Right cardiac atrium (tissue), 5 donors: ENCODE results near the gene SPNS3. TPM values are rescaled to one million over a fixed set of nuclear protein-coding genes. Genes with fewer than 3 reads are reported as not detected.

ENCODE experiments used
- ATAC-seq, 2 donors: fragments of 200-7000 bp; cut with Tn5 transposase; one replicate each; pipeline versions ENCODE4 v1.8.0 to v1.9.1; 2020; ENCODE audit warnings: moderate library complexity in 2 of 2, mild to moderate bottlenecking in 1 of 2
- DNase-seq, 3 donors: peaks; one replicate each; pipeline ENCODE4 v3.0.0-alpha.2; 2020
- H3K27ac ChIP-seq: one replicate; pipeline ENCODE4 v1.5.1; 2013; ENCODE audit warnings: mild to moderate bottlenecking, low read length, control low read depth, moderate library complexity
- H3K27me3 ChIP-seq: one replicate; pipeline ENCODE4 v1.6.1; 2013; ENCODE audit not compliant: control insufficient read depth, insufficient read depth
- H3K4me1 ChIP-seq: one replicate; pipeline ENCODE4 v1.6.1; 2013; ENCODE audit warnings: low read length; ENCODE audit not compliant: control insufficient read depth, insufficient read depth
- H3K4me3 ChIP-seq: one replicate; pipeline ENCODE4 v1.5.1; 2013; ENCODE audit warnings: low read length, control low read depth
- H3K9me3 ChIP-seq: one replicate; pipeline ENCODE4 v1.6.1; 2013; ENCODE audit warnings: low read length; ENCODE audit not compliant: control insufficient read depth
- WGBS: extraction: QIAGEN DNeasy Blood & Tissue Kit; methylation state at CpG from one replicate; pipeline ENCODE4 v1.1.7; 2013; 5-methylcytosine and 5-hydroxymethylcytosine counted together
- intact Hi-C, 4 donors: fragments of 100-400 bp; cut with DNase I; formaldehyde crosslinking; loops; one replicate each; pipeline versions ENCODE4 v1.11.0 to v1.14.0; 2022 to 2023
- polyA plus RNA-seq: library from polyadenylated mRNA; stranded (reverse); fragments of 200-250 nt; gene quantifications from one replicate; pipeline ENCODE4 v1.2.3, GENCODE V29; 2013
- total RNA-seq, 4 donors: library from RNA; stranded (reverse); fragmentation: NEBNext Ultra II Directional; extraction: Animal tissue kit (Norgen Biotek cat#: 25700); gene quantifications; one replicate each; pipeline ENCODE4 v1.2.1, GENCODE V29; 2021
- donor health status: healthy with polysubstance abuse.
- donor health status: DM: no; HTN: yes; CAD: no.
- donor health status: DM: no; HTN: no; CAD: no.
- donor health status: DM: no; HTN: yes; CAD: no; lungs with severe emphysema.
- donor health status: DM: yes; HTN: yes; CAD: no.

SPNS3 gene
- total and polyA plus RNA-seq, 5 donors = 0.23 to 0.45 (median 0.29) TPM; not detected in 2

DNA sequence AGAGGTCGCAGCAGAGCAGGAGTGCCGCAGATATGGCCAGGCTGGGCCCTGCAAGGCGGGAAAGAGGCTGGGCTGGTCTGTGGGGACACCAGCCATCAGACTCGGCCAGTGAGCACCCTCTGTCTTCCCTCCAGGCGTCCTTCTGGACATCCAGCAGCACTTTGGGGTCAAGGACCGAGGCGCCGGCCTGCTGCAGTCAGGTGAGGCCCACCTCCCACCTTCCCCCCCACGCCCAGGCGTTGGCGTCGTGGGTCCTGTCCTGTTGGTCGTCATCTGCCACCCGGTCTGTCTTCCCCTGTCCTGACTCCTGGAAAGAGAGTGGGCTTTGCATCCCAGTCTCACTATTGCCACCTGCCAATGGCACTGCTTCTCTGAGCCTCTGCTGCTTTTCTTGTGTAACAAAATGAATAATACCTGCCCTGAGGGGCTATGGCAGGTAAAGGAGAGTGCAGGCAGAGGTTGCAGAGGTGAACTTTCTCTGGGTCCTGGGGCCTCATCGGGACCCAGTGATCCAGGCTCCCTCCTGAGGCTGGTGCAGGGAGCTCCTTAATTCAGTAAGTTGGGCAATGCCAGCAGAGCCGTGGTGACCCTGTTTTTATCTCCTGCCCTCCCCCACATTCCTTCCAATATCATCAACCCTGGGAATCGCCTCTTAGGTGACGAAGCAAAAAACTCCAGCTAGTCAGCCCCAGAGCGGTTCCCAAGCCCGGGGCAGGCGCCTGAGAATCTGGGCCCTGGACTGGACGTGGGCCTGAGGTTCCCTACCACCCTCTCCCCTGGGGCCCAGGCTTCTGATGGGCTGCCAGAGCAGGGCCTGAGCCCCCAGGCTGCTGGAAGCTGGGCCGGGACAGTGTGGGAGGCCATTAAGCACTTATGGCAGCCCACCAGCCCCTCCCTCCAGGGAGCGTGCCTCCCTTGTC, 79.6 kb downstream of the SPNS3 start:
- H3K27me3 ChIP-seq = no peaks in the 10 kb centered on the region
- intact Hi-C loops = no loop called here
- no peak overlapping the region for H3K4me3 ChIP-seq
- H3K27ac ChIP-seq = no peak overlapping the region
- peaks cover 3% of the 10 kb centered on the region for H3K4me1 ChIP-seq
- no peaks in the 10 kb centered on the region for H3K9me3 ChIP-seq
- WGBS = 78% methylated on average over 24 of the region's 24 CpGs
- no peak for ATAC-seq
- DNase-seq = peak in 1 of 3 donors; percentile 28

DNA sequence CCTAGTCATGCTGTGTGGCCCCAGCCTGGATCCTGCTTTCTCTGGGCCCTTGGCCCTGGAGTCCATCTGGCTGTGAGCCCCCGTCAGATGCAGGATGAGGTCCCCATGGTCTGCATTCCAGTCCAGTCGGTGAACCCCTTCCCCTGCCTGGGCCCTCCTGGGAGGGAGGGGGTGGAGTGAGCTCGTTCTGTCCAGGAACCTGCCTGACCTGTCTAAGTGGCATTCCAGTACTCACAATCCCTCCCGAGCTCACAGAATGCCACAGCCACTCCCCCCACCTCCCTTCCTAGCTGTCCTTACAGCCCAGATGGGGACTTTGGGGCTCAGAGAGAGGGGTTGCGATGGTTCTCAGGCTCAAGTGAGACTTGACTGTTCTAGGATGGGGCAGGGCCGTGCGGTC, 80.5 kb downstream of the SPNS3 start:
- DNase-seq (no peak), ATAC-seq (no peak)
- no peaks in the 10 kb centered on the region for H3K9me3 ChIP-seq
- no peak overlapping the region for H3K27ac ChIP-seq
- no peak overlapping the region for H3K4me3 ChIP-seq
- no peaks in the 10 kb centered on the region for H3K27me3 ChIP-seq
- intact Hi-C loops = no loop called here
- H3K4me1 ChIP-seq = peaks cover 3% of the 10 kb centered on the region
- WGBS = 82% methylated on average over 7 of the region's 7 CpGs

DNA sequence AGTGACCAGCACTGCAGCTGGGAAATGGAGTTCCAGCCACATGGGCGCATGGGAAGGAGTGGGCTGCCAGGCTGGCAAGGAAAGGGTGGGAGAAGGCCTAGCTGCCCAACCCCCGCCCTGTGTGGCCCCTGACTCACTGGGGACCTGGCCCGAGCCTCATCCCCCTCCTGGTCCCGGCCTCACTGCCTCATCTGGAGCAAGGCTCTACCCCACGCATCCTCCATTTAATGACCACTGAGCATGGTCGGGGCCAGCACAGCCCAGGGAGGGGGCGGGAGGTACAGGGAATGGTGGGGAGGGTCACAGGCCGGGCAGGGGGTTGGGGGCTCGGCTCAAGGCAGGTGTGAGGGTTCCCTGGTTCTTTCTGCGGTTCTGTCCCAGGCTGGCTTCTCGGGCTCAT, 81.0 kb downstream of the SPNS3 start:
- no peaks in the 10 kb centered on the region for H3K27me3 ChIP-seq
- 89% methylated on average over 11 of the region's 11 CpGs for WGBS
- ATAC-seq (no peak), DNase-seq (peak in 1 of 3 donors; percentile 29)
- intact Hi-C loops = no loop called here
- H3K4me3 ChIP-seq = no peak overlapping the region
- H3K27ac ChIP-seq = no peak overlapping the region
- no peaks in the 10 kb centered on the region for H3K4me1 ChIP-seq
- no peaks in the 10 kb centered on the region for H3K9me3 ChIP-seq

DNA sequence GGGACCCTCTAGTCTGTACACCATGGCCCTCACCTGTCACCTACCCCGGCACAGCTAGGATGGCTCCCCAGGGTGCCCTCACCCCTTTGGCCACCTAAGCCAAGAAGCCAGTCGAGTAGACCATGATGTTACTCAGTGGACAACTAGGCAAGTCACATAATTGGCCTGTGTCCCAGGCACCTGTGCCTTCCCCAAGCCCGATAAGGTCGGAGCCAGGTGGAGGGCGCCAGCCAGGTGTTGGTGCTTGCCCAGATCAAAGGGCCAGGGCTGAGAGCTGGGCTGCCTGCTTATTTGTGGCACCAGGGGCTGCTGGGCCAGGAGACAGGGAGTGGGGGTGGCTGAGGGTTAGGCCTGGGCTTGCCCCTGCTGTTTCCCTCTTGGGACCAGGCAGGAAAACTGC, 81.8 kb downstream of the SPNS3 start:
- no peak overlapping the region for H3K4me3 ChIP-seq
- DNase-seq (peak in 1 of 3 donors; percentile 29), ATAC-seq (no peak)
- H3K27ac ChIP-seq = no peak overlapping the region
- no peaks in the 10 kb centered on the region for H3K27me3 ChIP-seq
- no peaks in the 10 kb centered on the region for H3K4me1 ChIP-seq
- no peaks in the 10 kb centered on the region for H3K9me3 ChIP-seq
- 95% methylated on average over 5 of the region's 5 CpGs for WGBS
- intact Hi-C loops = no loop called here

DNA sequence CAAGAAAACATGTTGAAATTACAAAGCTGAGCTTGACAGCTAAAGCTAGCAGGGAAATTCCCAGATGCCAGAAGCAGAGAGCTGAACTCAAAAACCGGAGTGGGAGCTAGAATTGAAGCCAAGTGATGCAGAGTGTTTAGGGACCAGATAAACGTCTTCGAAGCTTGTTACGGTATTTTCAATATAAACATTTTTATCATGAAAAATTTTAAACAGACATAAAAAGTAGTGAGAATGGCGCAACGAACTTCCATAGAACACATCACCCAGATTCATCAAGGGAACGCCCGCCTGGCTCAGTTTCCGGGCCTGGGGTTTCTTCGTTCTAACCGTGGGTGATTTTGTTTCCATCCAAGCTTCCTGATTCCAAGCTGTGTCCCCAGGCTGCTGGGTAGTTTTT, 83.0 kb downstream of the SPNS3 start:
- no peak overlapping the region for H3K4me3 ChIP-seq
- no peaks in the 10 kb centered on the region for H3K27me3 ChIP-seq
- no peaks in the 10 kb centered on the region for H3K9me3 ChIP-seq
- H3K4me1 ChIP-seq = peaks cover 2% of the 10 kb centered on the region
- no peak overlapping the region for H3K27ac ChIP-seq
- intact Hi-C loops = no loop called here
- WGBS = 56% methylated on average over 11 of the region's 11 CpGs
- DNase-seq (peak in 1 of 3 donors; percentile 51), ATAC-seq (peak in 1 of 2 donors; percentile 26)

DNA sequence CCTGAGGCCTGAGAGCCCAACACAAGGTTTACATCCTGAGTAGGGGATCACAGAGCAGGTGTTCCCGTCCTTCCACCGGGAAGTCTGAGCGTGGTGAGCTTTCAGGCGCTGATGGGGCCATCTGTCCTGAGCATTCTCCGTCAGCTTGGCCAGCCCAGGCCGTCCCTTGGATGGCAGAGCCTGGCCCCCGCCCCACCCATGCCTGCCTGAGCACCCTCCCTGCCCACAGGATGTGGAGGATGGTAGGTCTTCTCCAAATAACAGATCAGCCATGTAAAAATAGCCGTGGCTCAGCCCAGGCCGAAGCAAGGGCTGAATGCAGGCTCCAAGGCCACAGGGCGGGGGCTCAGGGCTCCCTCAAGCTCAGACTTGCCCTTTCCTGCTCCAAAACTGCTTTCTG, 85.2 kb downstream of the SPNS3 start:
- intact Hi-C loops = no loop called here
- ATAC-seq (peak; percentile 4 to 25), DNase-seq (peak in 1 of 3 donors; percentile 59)
- WGBS = 82% methylated on average over 10 of the region's 10 CpGs
- H3K27me3 ChIP-seq = no peaks in the 10 kb centered on the region
- H3K4me1 ChIP-seq = peaks cover 2% of the 10 kb centered on the region
- H3K9me3 ChIP-seq = no peaks in the 10 kb centered on the region
- peak overlapping the region; percentile 84 for H3K27ac ChIP-seq
- H3K4me3 ChIP-seq = no peak overlapping the region

DNA sequence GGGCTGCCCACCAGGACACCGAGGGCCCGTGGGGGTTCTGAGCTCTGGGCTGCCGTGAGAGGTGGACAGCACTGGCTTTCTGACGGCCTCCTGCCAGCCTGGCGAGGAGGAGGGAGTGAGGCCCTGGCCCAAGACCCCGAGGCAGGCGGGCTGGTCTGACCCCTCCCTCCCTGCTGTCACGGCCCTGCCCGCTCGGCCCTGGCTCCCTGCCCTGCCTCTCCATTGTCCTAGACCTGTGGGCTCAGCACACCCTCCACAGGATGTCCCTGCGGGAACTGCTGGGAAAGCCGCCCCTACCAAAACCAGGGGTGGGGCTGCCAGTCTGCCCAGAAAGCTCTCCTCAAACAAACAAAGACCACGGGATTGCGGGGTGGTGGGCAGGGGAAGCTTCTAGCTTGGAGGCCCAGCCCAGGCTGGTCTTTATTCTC, 85.6 kb downstream of the SPNS3 start:
- H3K4me1 ChIP-seq = peaks cover 2% of the 10 kb centered on the region
- no peaks in the 10 kb centered on the region for H3K27me3 ChIP-seq
- DNase-seq (peak; percentile 81 to 91 (median 90)), ATAC-seq (peak; percentile 63 to 75)
- intact Hi-C loops = no loop called here
- no peaks in the 10 kb centered on the region for H3K9me3 ChIP-seq
- no peak overlapping the region for H3K4me3 ChIP-seq
- peak overlapping the region; percentile 84 for H3K27ac ChIP-seq
- 58% methylated on average over 14 of the region's 14 CpGs for WGBS

DNA sequence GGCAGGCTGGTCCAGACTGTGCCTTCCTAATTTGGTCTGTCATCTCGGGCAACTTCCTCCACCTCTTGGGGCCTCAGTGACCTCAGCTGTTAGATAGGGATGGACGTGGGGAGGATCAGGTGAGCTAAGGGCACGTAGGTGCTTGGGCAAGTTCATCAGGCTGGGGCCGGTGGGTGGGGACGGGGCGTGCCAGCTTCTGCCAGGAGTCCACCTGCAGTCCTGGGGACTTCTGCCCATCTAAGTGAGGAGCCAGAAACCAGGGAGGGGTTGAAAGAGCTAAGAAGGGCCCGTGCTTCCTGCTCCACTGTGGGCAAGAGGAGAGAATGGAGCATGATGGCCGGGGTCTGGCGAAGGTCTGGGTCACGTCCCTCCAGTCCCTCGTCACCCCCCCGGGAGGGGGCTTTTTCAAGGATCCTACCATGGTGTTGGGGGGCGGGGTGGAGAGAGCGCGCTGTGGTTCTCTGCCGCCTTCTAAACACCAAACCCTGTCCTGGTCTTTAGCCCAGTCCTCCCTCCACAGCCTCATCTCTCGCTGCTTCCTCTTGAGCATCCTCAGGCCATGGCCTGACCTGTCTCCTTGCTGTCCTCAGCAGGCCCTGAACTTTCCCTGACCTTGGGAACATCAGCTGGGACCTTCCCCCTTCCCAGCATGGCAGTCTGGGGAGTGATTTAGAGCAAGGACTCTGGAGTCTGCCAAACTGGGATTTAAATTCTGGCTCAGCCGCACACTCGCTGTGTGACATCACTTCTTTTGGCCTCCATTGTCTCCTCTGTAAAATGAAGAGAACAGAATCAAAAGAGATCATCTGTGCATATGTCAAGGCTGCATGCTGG, 86.5 kb downstream of the SPNS3 start:
- Histone ChIP-seq H3K4me1 (peaks cover 2% of the 10 kb centered on the region), H3K27me3 (no peaks in the 10 kb centered on the region), H3K27ac (peak overlapping the region; percentile 82), H3K9me3 (no peaks in the 10 kb centered on the region), H3K4me3 (no peak overlapping the region)
- no peak for ATAC-seq
- intact Hi-C loops = no loop called here
- peak in 1 of 3 donors; percentile 38 for DNase-seq
- 80% methylated on average over 19 of the region's 19 CpGs for WGBS

DNA sequence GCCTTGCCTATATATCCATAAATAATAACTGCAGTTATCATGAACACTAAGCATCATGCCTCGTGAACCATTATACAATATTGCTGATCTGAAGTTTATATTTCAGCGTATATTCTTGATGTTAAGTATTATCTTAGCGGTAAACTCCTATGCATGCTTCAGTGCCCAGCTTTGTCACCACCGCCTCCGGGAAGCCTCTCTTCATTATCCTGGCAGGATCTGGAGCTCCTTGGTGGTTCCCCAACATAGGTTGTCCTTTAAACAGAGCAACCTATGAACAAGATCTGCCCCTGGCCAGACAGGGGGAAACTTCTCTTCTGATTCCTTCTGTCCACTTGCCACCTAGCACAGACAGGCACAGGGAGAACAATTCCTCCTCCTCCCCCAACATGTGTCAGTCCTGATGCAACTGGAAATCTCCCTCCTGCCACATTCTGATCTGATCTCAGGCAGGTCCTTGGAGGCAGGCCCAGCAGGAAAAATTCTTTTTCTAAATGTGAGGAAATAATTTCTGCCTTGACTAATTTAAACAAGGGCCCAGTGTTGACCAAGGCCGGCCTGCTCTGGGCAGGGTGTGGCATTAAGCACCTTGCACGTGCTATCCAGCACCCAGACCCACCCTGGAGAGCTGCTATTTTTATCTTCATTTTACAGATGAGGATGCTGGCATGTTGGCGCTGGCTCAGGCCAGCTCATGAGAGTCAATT, 87.3 kb downstream of the SPNS3 start:
- intact Hi-C loops = no loop called here
- H3K4me1 ChIP-seq = peaks cover 2% of the 10 kb centered on the region

DNA sequence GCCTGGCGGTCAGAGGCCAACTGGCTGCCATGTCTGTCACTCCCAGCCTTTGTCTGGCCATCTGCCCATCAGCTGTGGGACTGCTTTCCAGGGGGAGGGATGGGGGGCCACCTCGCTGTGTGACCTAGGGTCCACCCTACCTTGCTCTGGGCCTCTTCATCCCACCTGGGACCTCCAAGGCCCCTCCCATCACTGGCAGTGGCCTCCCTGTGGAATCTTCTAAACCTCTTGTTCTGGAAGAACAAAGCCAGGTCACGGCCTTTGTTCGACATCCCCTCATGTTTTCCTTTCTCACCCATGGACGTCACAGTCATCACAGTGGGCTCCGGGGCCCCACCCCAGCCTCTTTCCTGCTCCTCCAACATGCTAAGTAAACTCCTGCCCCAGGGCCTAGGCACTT, 88.9 kb downstream of the SPNS3 start:
- Histone ChIP-seq H3K27me3 (no peaks in the 10 kb centered on the region), H3K4me3 (no peak overlapping the region), H3K4me1 (peaks cover 5% of the 10 kb centered on the region), H3K9me3 (no peaks in the 10 kb centered on the region), H3K27ac (peak overlapping the region; percentile 66)
- DNase-seq (peak in 2 of 3 donors; percentile 58 to 67), ATAC-seq (peak in 1 of 2 donors; percentile 57)
- 78% methylated on average over 6 of the region's 6 CpGs for WGBS
- intact Hi-C loops = no loop called here

More for the DNA sequence above, 87.3 kb downstream of the SPNS3 start:
- Histone ChIP-seq H3K9me3 (no peaks in the 10 kb centered on the region), H3K4me3 (no peak overlapping the region), H3K27me3 (no peaks in the 10 kb centered on the region), H3K27ac (peak overlapping the region; percentile 51)
- 81% methylated on average over 8 of the region's 8 CpGs for WGBS
- DNase-seq = no peak
- ATAC-seq = peak in 1 of 2 donors; percentile 13
